Upper lobe of left lung (tissue), 4 donors: ENCODE data around the gene KPNA1.

Source experiments
- EP300 ChIP-seq, 4 donors: sonication (generic); formaldehyde crosslinking; IDR thresholded peaks; one replicate each; pipeline ENCODE4 v1.5.1; 2017; ENCODE audit warnings: antibody characterized with exemption in 4 of 4, control low read depth in 2 of 4
- POLR2A ChIP-seq, 4 donors: fragments of 450-650 bp; IDR thresholded peaks; one replicate each; pipeline ENCODE4 v1.5.1; 2016 to 2017; ENCODE audit warnings: antibody characterized with exemption in 4 of 4, mild to moderate bottlenecking in 2 of 4
- POLR2AphosphoS5 ChIP-seq, 2 donors: sonication (generic); formaldehyde crosslinking; IDR thresholded peaks; one replicate each; pipeline ENCODE4 v1.5.1; 2017; ENCODE audit warnings: antibody characterized with exemption in 2 of 2
- TF ChIP-seq, protein P1 (sequence below), 6 experiments: fragments of 450-650 bp in 4 of 6; fragments of 200-600 bp in 2 of 6; sonication (generic) in 2 of 6; IDR thresholded peaks; one replicate each; pipeline ENCODE4 v1.5.1; 2016 to 2019; ENCODE audit warnings: antibody characterized with exemption in 6 of 6

DNA sequence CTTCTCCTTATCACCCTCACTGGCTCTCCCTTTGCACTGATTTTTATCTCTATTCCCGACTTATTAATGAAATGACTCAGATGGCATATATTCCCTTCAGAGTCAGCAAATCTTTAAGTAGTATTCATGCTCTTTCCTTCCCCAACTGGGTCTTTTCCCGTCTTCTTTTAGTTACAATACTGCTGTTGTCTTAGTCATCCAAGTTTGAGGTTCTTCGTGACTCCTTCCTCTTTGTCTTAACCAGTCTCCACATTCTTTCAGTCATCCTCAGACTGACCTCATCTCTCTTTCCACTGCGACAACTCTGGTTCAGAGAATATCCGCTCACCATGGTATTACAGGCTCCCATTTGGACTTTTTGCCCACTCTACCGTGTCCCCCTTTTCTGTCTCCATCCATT, 111.2 kb downstream of the KPNA1 start:
- TF ChIP-seq, protein P1, sequence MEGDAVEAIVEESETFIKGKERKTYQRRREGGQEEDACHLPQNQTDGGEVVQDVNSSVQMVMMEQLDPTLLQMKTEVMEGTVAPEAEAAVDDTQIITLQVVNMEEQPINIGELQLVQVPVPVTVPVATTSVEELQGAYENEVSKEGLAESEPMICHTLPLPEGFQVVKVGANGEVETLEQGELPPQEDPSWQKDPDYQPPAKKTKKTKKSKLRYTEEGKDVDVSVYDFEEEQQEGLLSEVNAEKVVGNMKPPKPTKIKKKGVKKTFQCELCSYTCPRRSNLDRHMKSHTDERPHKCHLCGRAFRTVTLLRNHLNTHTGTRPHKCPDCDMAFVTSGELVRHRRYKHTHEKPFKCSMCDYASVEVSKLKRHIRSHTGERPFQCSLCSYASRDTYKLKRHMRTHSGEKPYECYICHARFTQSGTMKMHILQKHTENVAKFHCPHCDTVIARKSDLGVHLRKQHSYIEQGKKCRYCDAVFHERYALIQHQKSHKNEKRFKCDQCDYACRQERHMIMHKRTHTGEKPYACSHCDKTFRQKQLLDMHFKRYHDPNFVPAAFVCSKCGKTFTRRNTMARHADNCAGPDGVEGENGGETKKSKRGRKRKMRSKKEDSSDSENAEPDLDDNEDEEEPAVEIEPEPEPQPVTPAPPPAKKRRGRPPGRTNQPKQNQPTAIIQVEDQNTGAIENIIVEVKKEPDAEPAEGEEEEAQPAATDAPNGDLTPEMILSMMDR (IDR thresholded peaks at IDR 0.05): no peak
- TF ChIP-seq EP300 (IDR thresholded peaks at IDR 0.05) (no peak), POLR2AphosphoS5 (IDR thresholded peaks at IDR 0.05) (no peak), POLR2A (IDR thresholded peaks at IDR 0.05) (no peak)
